Liver (tissue), 9 donors: Measurements from ENCODE around the gene EP300. TPM values are rescaled to one million over a fixed set of nuclear protein-coding genes. Genes with fewer than 3 reads are reported as not detected.
"Not testable (repeated sequence)": the region's sequence is repeated elsewhere in the genome, so short reads cannot be mapped to it uniquely, and the experiment has no call there.

Experiments
- DNase-seq: peaks from one replicate; pipeline ENCODE4 v3.0.0-alpha.2; 2017; ENCODE audit warnings: low spot score
- H3K27ac ChIP-seq, 2 donors: one replicate each; pipeline ENCODE4 v1.7.0; 2013; ENCODE audit warnings: inconsistent platforms in 2 of 2, low read length in 2 of 2, control low read depth in 1 of 2, low read depth in 1 of 2, mild to moderate bottlenecking in 1 of 2
- H3K27me3 ChIP-seq, 4 donors: one replicate each; pipeline versions ENCODE4 v1.6.1 to v1.7.0; 2013; ENCODE audit warnings: low read length in 3 of 4, inconsistent platforms in 1 of 4, mild to moderate bottlenecking in 1 of 4, moderate library complexity in 1 of 4; ENCODE audit not compliant: control insufficient read depth in 4 of 4, insufficient read depth in 4 of 4
- H3K36me3 ChIP-seq, 4 donors: one replicate each; pipeline versions ENCODE4 v1.6.1 to v1.7.0; 2013; ENCODE audit warnings: low read length in 3 of 4, mild to moderate bottlenecking in 3 of 4, low read depth in 1 of 4, moderate library complexity in 1 of 4; ENCODE audit not compliant: control insufficient read depth in 4 of 4, insufficient read depth in 3 of 4
- H3K4me1 ChIP-seq, 4 donors: one replicate each; pipeline versions ENCODE4 v1.6.1 to v1.7.0; 2013; ENCODE audit warnings: low read length in 3 of 4, mild to moderate bottlenecking in 3 of 4, moderate library complexity in 1 of 4; ENCODE audit not compliant: control insufficient read depth in 4 of 4, insufficient read depth in 4 of 4
- H3K4me3 ChIP-seq, 3 donors: one replicate each; pipeline versions ENCODE4 v1.6.1 to v1.7.0; 2013; ENCODE audit warnings: low read length in 3 of 3, control low read depth in 1 of 3, low read depth in 1 of 3, mild to moderate bottlenecking in 1 of 3
- H3K9ac ChIP-seq, 2 donors: one replicate each; pipeline ENCODE4 v1.7.0; 2013; ENCODE audit warnings: low read length in 2 of 2, mild to moderate bottlenecking in 2 of 2, moderate library complexity in 2 of 2, control low read depth in 1 of 2, low read depth in 1 of 2
- H3K9me3 ChIP-seq, 4 donors: one replicate each; pipeline versions ENCODE4 v1.6.1 to v1.7.0; 2013; ENCODE audit warnings: low read length in 3 of 4; ENCODE audit not compliant: control insufficient read depth in 4 of 4
- CTCF ChIP-seq: fragments of 150-350 bp; IDR thresholded peaks from 2 replicates; pipeline ENCODE4 v1.5.1; 2017; ENCODE audit warnings: improper control_type of control experiment, low read depth, low read length; ENCODE audit not compliant: missing input control
- EGR1 ChIP-seq, 2 donors: IDR thresholded peaks; 2 replicates each; pipeline ENCODE4 v1.6.1; 2016 to 2018; ENCODE audit warnings: antibody characterized with exemption in 2 of 2, low read depth in 2 of 2
- FOXA1 ChIP-seq: IDR thresholded peaks from 2 replicates; pipeline ENCODE4 v1.6.1; 2016; ENCODE audit warnings: antibody characterized with exemption
- FOXA2 ChIP-seq: IDR thresholded peaks from 2 replicates; pipeline ENCODE4 v1.6.1; 2016; ENCODE audit warnings: antibody characterized with exemption
- GABPA ChIP-seq, 2 donors: IDR thresholded peaks in 1 of 2; conservative IDR thresholded peaks in 1 of 2; 2 replicates each; pipeline ENCODE4 v1.6.1; 2016; ENCODE audit warnings: antibody characterized with exemption in 2 of 2, mild to moderate bottlenecking in 1 of 2, moderate library complexity in 1 of 2
- HNF4A ChIP-seq, 2 donors: conservative IDR thresholded peaks; 2 replicates each; pipeline ENCODE4 v1.6.1; 2016; ENCODE audit warnings: antibody characterized with exemption in 2 of 2, mild to moderate bottlenecking in 2 of 2
- HNF4G ChIP-seq: IDR thresholded peaks from 2 replicates; pipeline ENCODE4 v1.6.1; 2016; ENCODE audit warnings: antibody characterized with exemption
- JUND ChIP-seq, 2 donors: IDR thresholded peaks; 2 replicates each; pipeline ENCODE4 v1.6.1; 2016; ENCODE audit warnings: antibody characterized with exemption in 2 of 2
- NR2F2 ChIP-seq: IDR thresholded peaks from 2 replicates; pipeline ENCODE4 v1.6.1; 2016; ENCODE audit warnings: antibody characterized with exemption
- RAD21 ChIP-seq, 2 donors: IDR thresholded peaks; 2 replicates each; pipeline ENCODE4 v1.6.1; 2016; ENCODE audit warnings: antibody characterized with exemption in 2 of 2, mild to moderate bottlenecking in 2 of 2
- REST ChIP-seq: IDR thresholded peaks from 2 replicates; pipeline ENCODE4 v1.6.1; 2016; ENCODE audit warnings: antibody characterized with exemption, mild to moderate bottlenecking
- RXRA ChIP-seq, 2 donors: IDR thresholded peaks; 2 replicates each; pipeline ENCODE4 v1.6.1; 2017 to 2018; ENCODE audit warnings: antibody characterized with exemption in 2 of 2, mild to moderate bottlenecking in 1 of 2
- SP1 ChIP-seq: IDR thresholded peaks from 2 replicates; pipeline ENCODE4 v1.6.1; 2018; ENCODE audit warnings: antibody characterized with exemption, mild to moderate bottlenecking
- TAF1 ChIP-seq: conservative IDR thresholded peaks from 2 replicates; pipeline ENCODE4 v1.6.1; 2016; ENCODE audit warnings: antibody characterized with exemption, mild to moderate bottlenecking
- YY1 ChIP-seq: IDR thresholded peaks from 2 replicates; pipeline ENCODE4 v1.6.1; 2016; ENCODE audit warnings: antibody characterized with exemption, mild to moderate bottlenecking
- WGBS: extraction: QIAGEN DNeasy Blood & Tissue Kit; methylation state at CpG from one replicate; pipeline ENCODE4 v1.1.7; 2013; 5-methylcytosine and 5-hydroxymethylcytosine counted together
- polyA plus RNA-seq, 2 donors: library from polyadenylated mRNA; stranded (reverse) in 1 of 2; unstranded in 1 of 2; fragments of 200-250 nt in 1 of 2; fragments of >200 nt in 1 of 2; fragmentation: Nextera tagmentation in 1 of 2; extraction: Ambion mirVana in 1 of 2; gene quantifications; one replicate each; pipeline versions ENCODE4 v1.2.1 to v1.2.3, GENCODE V29; 2013 to 2015
- total RNA-seq, 2 donors: library from RNA; depleted of rRNA; stranded (reverse); fragments of >200 nt; gene quantifications; one replicate each; pipeline ENCODE4 v1.2.3, GENCODE V29; 2014
- TF ChIP-seq, protein P1 (sequence below): IDR thresholded peaks from 2 replicates; pipeline ENCODE4 v1.6.1; 2016; ENCODE audit warnings: antibody characterized with exemption
- TF ChIP-seq, protein P2 (sequence below): IDR thresholded peaks from 2 replicates; pipeline ENCODE4 v1.6.1; 2016; ENCODE audit warnings: antibody characterized with exemption
- TF ChIP-seq, protein P3 (sequence below): IDR thresholded peaks from 2 replicates; pipeline ENCODE4 v1.6.1; 2016; ENCODE audit warnings: antibody characterized with exemption
- donor health status: healthy.
- donor health status: healthy.
- donor health status: healthy.
- donor health status: healthy.
- donor health status: healthy.

The EP300 gene
- total and polyA plus RNA-seq, 4 donors = 6.9 to 95.5 (median 31.9) TPM

GRCh38 chr22:41066341-41066740 is 26.1 kb upstream of the EP300 start:
- H3K4me3 ChIP-seq, H3K4me1 ChIP-seq, H3K27ac ChIP-seq, DNase-seq, H3K9ac ChIP-seq, H3K9me3 ChIP-seq, H3K27me3 ChIP-seq, H3K36me3 ChIP-seq: not testable (repeated sequence)
- WGBS = 96% methylated on average over 8 of the region's 8 CpGs

- not testable (repeated sequence) for H3K27me3 ChIP-seq, H3K36me3 ChIP-seq, H3K9ac ChIP-seq, H3K4me1 ChIP-seq, DNase-seq, H3K4me3 ChIP-seq, H3K9me3 ChIP-seq, H3K27ac ChIP-seq
- 95% methylated on average over 10 of the region's 10 CpGs for WGBS
Observed at GRCh38 chr22:41067968-41068367, 24.4 kb upstream of the EP300 start.

DNA sequence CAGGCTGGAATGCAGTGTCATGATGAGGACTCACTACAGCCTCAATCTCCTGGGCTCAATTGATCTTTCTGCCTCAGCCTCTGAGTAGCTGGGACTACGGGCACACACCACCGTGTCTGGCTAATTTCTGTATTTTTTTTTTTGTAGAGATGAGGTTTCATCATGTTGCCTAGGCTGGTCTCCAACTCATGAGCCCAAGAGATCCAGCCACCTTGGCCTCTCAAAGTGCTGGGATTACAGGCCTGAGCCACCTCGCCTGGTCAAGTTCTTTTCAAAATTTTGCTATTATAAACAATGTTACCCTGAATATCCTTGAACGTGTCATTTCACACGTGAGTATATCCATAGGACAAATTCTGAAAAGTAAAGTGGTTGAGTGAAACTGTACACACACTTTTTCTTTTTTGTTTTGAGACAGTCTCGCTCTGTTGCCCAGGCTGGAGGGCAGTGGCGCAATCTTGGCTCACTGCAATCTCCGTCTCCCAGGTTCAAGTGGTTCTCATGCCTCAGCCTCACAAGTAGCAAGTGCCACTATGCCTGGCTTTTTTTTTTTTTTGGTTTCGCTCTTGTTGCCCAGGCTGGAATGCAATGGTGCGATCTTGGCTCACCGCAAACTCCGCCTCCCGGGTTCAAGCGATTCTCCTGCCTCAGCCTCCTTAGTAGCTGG is 21.6 kb upstream of the EP300 start:
- TF ChIP-seq REST = no peak
- no peak for TF ChIP-seq JUND (IDR thresholded peaks at IDR 0.05)
- TF ChIP-seq, protein P1, sequence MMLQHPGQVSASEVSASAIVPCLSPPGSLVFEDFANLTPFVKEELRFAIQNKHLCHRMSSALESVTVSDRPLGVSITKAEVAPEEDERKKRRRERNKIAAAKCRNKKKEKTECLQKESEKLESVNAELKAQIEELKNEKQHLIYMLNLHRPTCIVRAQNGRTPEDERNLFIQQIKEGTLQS = no peak
- TF ChIP-seq EGR1 (IDR thresholded peaks at IDR 0.05; ENCODE audit: low read depth in 2 of 2) = no peak
- TF ChIP-seq YY1 = no peak
- TF ChIP-seq, protein P2, sequence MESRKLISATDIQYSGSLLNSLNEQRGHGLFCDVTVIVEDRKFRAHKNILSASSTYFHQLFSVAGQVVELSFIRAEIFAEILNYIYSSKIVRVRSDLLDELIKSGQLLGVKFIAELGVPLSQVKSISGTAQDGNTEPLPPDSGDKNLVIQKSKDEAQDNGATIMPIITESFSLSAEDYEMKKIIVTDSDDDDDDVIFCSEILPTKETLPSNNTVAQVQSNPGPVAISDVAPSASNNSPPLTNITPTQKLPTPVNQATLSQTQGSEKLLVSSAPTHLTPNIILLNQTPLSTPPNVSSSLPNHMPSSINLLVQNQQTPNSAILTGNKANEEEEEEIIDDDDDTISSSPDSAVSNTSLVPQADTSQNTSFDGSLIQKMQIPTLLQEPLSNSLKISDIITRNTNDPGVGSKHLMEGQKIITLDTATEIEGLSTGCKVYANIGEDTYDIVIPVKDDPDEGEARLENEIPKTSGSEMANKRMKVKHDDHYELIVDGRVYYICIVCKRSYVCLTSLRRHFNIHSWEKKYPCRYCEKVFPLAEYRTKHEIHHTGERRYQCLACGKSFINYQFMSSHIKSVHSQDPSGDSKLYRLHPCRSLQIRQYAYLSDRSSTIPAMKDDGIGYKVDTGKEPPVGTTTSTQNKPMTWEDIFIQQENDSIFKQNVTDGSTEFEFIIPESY = no peak
- TF ChIP-seq TAF1 = no peak
- no peak for TF ChIP-seq RXRA (IDR thresholded peaks at IDR 0.05)
- no peak for TF ChIP-seq FOXA1
- TF ChIP-seq SP1 = no peak
- no peak for TF ChIP-seq NR2F2
- TF ChIP-seq, protein P3, sequence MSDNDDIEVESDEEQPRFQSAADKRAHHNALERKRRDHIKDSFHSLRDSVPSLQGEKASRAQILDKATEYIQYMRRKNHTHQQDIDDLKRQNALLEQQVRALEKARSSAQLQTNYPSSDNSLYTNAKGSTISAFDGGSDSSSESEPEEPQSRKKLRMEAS = no peak
- TF ChIP-seq FOXA2 = no peak
- TF ChIP-seq HNF4G = no peak
- TF ChIP-seq HNF4A (conservative IDR thresholded peaks at IDR 0.05) = no peak
- no peak for TF ChIP-seq GABPA (IDR thresholded peaks at IDR 0.05 in 1 of 2, conservative IDR thresholded peaks at IDR 0.05 in 1 of 2)
- no peak for TF ChIP-seq RAD21 (IDR thresholded peaks at IDR 0.05)
- no peak for TF ChIP-seq CTCF
- Histone ChIP-seq H3K27me3 (no peaks in the 10 kb centered on the region), H3K36me3 (no peaks in the 10 kb centered on the region), H3K9me3 (no peaks in the 10 kb centered on the region), H3K9ac (no peak overlapping the region), H3K4me3 (no peak overlapping the region), H3K4me1 (no peaks in the 10 kb centered on the region), H3K27ac (no peak overlapping the region)
- WGBS = 96% methylated on average over 14 of the region's 14 CpGs
- no peak for DNase-seq
